PC-9 (cell line): ENCODE measurements around the gene PPFIBP1. TPM values are rescaled to one million over a fixed set of nuclear protein-coding genes. Genes with fewer than 3 reads are reported as not detected.
A peak's percentile ranks its signal among the peaks of the same experiment; 100 is the strongest.

ENCODE experiments used
- Bru-seq: library from RNA; stranded (reverse); fragments of 400-500 nt; gene quantifications from one replicate; lab custom pipeline; 2021; lab: Mats Ljungman, UMichigan
- BruChase-seq, 2 experiments: library from RNA; stranded (reverse); fragments of 400-500 nt; gene quantifications; one replicate each; lab custom pipeline; 2021; lab: Mats Ljungman, UMichigan
- BruUV-seq: library from RNA; stranded (reverse); fragments of 400-500 nt; replicated peaks from 2 replicates; lab custom pipeline; 2021; lab: Mats Ljungman, UMichigan
- CTCF ChIA-PET: fragments of 300-600 bp; sonication (Branson Sonifier 250); formaldehyde crosslinking; loops from one replicate; lab custom pipeline; 2022; ENCODE audit warnings: antibody characterized with exemption; lab: Charles Lee
- POLR2A ChIA-PET: fragments of 300-600 bp; sonication (Branson Sonifier 250); formaldehyde crosslinking; loops from one replicate; lab custom pipeline; 2022; ENCODE audit warnings: antibody characterized with exemption; ENCODE audit not compliant: unreplicated experiment; lab: Charles Lee
- DNase-seq, 2 experiments: peaks; one replicate each; pipeline versions ENCODE4 v3.0.0 to v3.0.0-alpha.2; 2015 to 2022; ENCODE audit warnings: mixed read lengths in 1 of 2
- H2AFZ ChIP-seq: fragments of 200-600 bp; sonication (generic); 2 replicates; pipeline ENCODE4 v1.8.1; 2017; ENCODE audit warnings: antibody characterized with exemption
- H3F3A ChIP-seq: fragments of 200-600 bp; sonication (generic); 2 replicates; pipeline ENCODE4 v1.8.1; 2017; ENCODE audit warnings: antibody characterized with exemption, mild to moderate bottlenecking, low read depth; ENCODE audit not compliant: insufficient read depth
- H3K27ac ChIP-seq: fragments of 200-600 bp; sonication (generic); 2 replicates; pipeline ENCODE4 v1.6.1; 2016; ENCODE audit warnings: mixed run types
- H3K27me3 ChIP-seq: fragments of 200-600 bp; sonication (generic); 2 replicates; pipeline ENCODE4 v1.6.1; 2016; ENCODE audit warnings: low read depth, mixed run types; ENCODE audit not compliant: insufficient read depth
- H3K36me3 ChIP-seq: fragments of 200-600 bp; sonication (generic); 2 replicates; pipeline ENCODE4 v1.6.1; 2016; ENCODE audit warnings: low read depth, mixed run types
- H3K4me1 ChIP-seq: fragments of 200-600 bp; sonication (generic); replicated peaks from 2 replicates; pipeline ENCODE4 v1.6.1; 2016; ENCODE audit warnings: mixed run types; ENCODE audit not compliant: insufficient read depth
- H3K4me2 ChIP-seq: fragments of 200-600 bp; sonication (generic); 2 replicates; pipeline ENCODE4 v1.6.1; 2017; ENCODE audit warnings: mixed run types
- H3K4me3 ChIP-seq: fragments of 200-600 bp; sonication (generic); 2 replicates; pipeline ENCODE4 v1.6.1; 2016; ENCODE audit warnings: mixed run types
- H3K79me2 ChIP-seq: fragments of 200-600 bp; sonication (generic); 2 replicates; pipeline ENCODE4 v1.6.1; 2017; ENCODE audit warnings: low read depth, mixed run types
- H3K9me2 ChIP-seq: fragments of 200-600 bp; sonication (generic); 2 replicates; pipeline ENCODE4 v1.8.1; 2017; ENCODE audit warnings: mild to moderate bottlenecking; ENCODE audit not compliant: insufficient read depth
- H3K9me3 ChIP-seq: fragments of 200-600 bp; sonication (generic); 2 replicates; pipeline ENCODE4 v1.8.1; 2016; ENCODE audit warnings: low read depth; ENCODE audit not compliant: insufficient read depth
- H4K20me1 ChIP-seq: fragments of 200-600 bp; sonication (generic); 2 replicates; pipeline ENCODE4 v1.8.1; 2017; ENCODE audit not compliant: insufficient read depth
- CTCF ChIP-seq: fragments of 200-600 bp; sonication (generic); conservative IDR thresholded peaks from 2 replicates; pipeline ENCODE4 v1.6.1; 2017; ENCODE audit warnings: mixed run types, antibody characterized with exemption, mild to moderate bottlenecking, moderate library complexity
- EZH2 ChIP-seq: fragments of 200-600 bp; sonication (generic); IDR thresholded peaks from 2 replicates; pipeline ENCODE4 v1.8.0; 2017; ENCODE audit warnings: antibody characterized with exemption, low read depth
- intact Hi-C: fragments of 100-400 bp; cut with micrococcal nuclease; formaldehyde crosslinking; loops from one replicate; pipeline ENCODE4 v1.10.0; 2022; ENCODE audit not compliant: unreplicated experiment
- long read RNA-seq: library from polyadenylated mRNA; stranded (forward); transcript quantifications from one replicate; pipeline ENCODE4 v2.0.0, GENCODE V29; 2022
- total RNA-seq: library from RNA; stranded (reverse); gene quantifications from 2 replicates; pipeline ENCODE4 v1.2.3, GENCODE V29; 2021

PPFIBP1 gene
- total RNA-seq (77.0 and 85.0 TPM in 2 replicates), Bru-seq, nascent RNA (percentile 82 among the genes with signal in this experiment), BruChase-seq, experiment 1, labeled RNA remaining after a 2-hour chase (percentile 82 among the genes with signal in this experiment), BruChase-seq, experiment 2, labeled RNA remaining after a 6-hour chase (percentile 72 among the genes with signal in this experiment)
- long read RNA-seq, partial matches to known transcripts = 4 of 32 reads
- long read RNA-seq, other reads (novel, unspliced or antisense) = 25 of 32 reads

GRCh38 chr12:27523642-27524493, at the start of gene PPFIBP1:
PPFIBP1 (plus strand) TSS chr12:27524206; CDS start chr12:27633397, 109,191 bp downstream.
- H2AFZ ChIP-seq = peak within 1 kb of the TSS; percentile 92

DNA sequence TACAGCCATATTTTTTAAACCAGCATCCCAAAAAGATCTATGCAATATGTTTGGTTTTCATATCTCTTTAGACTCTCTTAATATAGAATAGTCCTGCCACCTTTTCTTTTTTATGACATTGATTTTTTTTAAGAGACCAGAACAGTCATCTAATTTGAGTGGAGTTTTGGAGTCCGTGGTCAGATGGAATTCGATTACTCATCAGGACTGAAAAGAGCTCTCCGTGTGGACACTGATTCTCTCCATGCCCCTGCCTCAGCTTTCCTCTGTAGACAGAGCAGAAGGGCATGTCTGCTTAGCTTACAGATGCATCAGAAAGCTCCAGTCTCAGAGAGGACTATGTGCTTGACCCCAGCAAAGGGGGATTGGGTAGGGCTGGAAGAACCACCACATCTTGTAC, 49.7 kb upstream of the PPFIBP1 start:
- ChIA-PET POLR2A (interaction anchor here (0.5 kb wide), 1 partner anchor 1734 kb away, joined by 5 read pairs; no protein-coding TSS in a partner anchor), CTCF (no interaction called here)
- H3K9me3 ChIP-seq = peaks cover 13% of the 10 kb centered on the region; the same call in 1 of the 2 replicates
- TF ChIP-seq EZH2 (no peak), CTCF (no peak)
- H3K4me3 ChIP-seq = no peak overlapping the region
- no peaks in the 10 kb centered on the region for H3K79me2 ChIP-seq
- no peak for DNase-seq
- H3F3A ChIP-seq = no peaks in the 10 kb centered on the region
- H3K9me2 ChIP-seq = no peaks in the 10 kb centered on the region
- H3K36me3 ChIP-seq = no peaks in the 10 kb centered on the region
- BruUV-seq = no TSS peak
- intact Hi-C loops = no loop called here
- no peaks in the 10 kb centered on the region for H4K20me1 ChIP-seq
- no peak overlapping the region for H2AFZ ChIP-seq
- no peak overlapping the region for H3K27ac ChIP-seq
- no peaks in the 10 kb centered on the region for H3K4me1 ChIP-seq
- 0 out of 2 replicates have a peak overlapping the region, but pooled peaks have one; percentile 17 for H3K4me2 ChIP-seq
- H3K27me3 ChIP-seq = no peaks in the 10 kb centered on the region

More at GRCh38 chr12:27523642-27524493, at the start of gene PPFIBP1:
- Histone ChIP-seq H3K4me3 (peak within 1 kb of the TSS; percentile 96), H3K27me3 (no peaks in the 10 kb centered on the region), H3K36me3 (no peaks in the 10 kb centered on the region), H3K9me3 (no peaks in the 10 kb centered on the region), H3K79me2 (peaks cover 44% of the 10 kb centered on the region), H3K9me2 (no peaks in the 10 kb centered on the region), H4K20me1 (no peaks in the 10 kb centered on the region), H3F3A (peaks cover 6% of the 10 kb centered on the region; the same call in 1 of the 2 replicates), H3K27ac (peak within 1 kb of the TSS; percentile 71), H3K4me2 (peak within 1 kb of the TSS; percentile 82), H3K4me1 (peaks cover 14% of the 10 kb centered on the region)
- BruUV-seq = TSS peak; percentile 89
- intact Hi-C loops = loop anchor here (1.0 to 10.0 kb wide), 7 partner anchors 25 to 189 kb away; partner anchors contain the start of gene BMAL2
- TF ChIP-seq EZH2 (no peak), CTCF (no peak; the same call in 1 of the 2 replicates)
- POLR2A ChIA-PET = interaction anchor here (0.5 to 0.8 kb wide), 14 partner anchors 8 to 1794 kb away, joined by 3 to 11 read pairs (median 5); no protein-coding TSS in a partner anchor
- peak; percentile 94 to 98 for DNase-seq
- CTCF ChIA-PET = interaction anchor here (0.7 to 1.0 kb wide), 3 partner anchors 28 to 187 kb away, joined by 4 to 6 read pairs (median 5); partner anchors contain the start of gene MRPS35

DNA sequence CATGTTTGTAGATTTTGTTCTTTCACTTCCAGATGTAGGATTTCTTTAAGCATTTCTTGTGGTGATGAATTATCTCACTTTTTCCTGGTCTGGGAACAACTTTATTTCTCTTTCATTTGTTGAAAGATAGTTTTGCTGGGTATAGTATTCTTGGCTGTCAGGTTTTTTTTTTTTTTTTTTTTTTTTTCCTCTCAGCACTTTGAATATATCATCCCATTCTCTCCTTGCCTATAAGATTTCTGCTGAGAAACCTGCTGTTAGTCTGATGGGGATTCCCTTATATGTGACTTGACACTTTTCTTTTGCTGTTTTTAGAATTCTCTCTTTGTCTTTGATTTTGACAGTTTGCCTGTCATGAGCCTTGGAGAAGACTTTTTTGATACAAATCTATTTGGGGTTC, 47.0 kb upstream of the PPFIBP1 start:
- Histone ChIP-seq H3K4me2 (no peak overlapping the region), H3K9me2 (no peaks in the 10 kb centered on the region), H3K27ac (no peak overlapping the region), H3K4me3 (no peak overlapping the region), H4K20me1 (no peaks in the 10 kb centered on the region), H3K36me3 (no peaks in the 10 kb centered on the region), H2AFZ (no peak overlapping the region), H3K79me2 (no peaks in the 10 kb centered on the region), H3K9me3 (peaks cover 13% of the 10 kb centered on the region; the same call in 1 of the 2 replicates), H3F3A (no peaks in the 10 kb centered on the region), H3K4me1 (no peaks in the 10 kb centered on the region), H3K27me3 (no peaks in the 10 kb centered on the region)
- POLR2A ChIA-PET = interaction anchor here (0.8 kb wide), 1 partner anchor 86 kb away, joined by 23 read pairs; no protein-coding TSS in a partner anchor
- no peak for DNase-seq
- CTCF ChIA-PET = interaction anchor here (0.6 kb wide), 1 partner anchor 198 kb away, joined by 12 read pairs; no protein-coding TSS in a partner anchor
- BruUV-seq = no TSS peak
- TF ChIP-seq CTCF = no peak
- no peak for TF ChIP-seq EZH2
- intact Hi-C loops = no loop called here
